KOPT-K1 (cell line): Measurements from ENCODE around the gene CDH23.

Experiments used
- H3K27ac ChIP-seq: fragments of 200-600 bp; sonication (generic); 2 replicates; pipeline ENCODE4 v1.5.1; 2016; ENCODE audit warnings: antibody characterized with exemption, mild to moderate bottlenecking, low read depth, low read length; ENCODE audit not compliant: poor library complexity, severe bottlenecking
- H3K36me3 ChIP-seq: fragments of 200-600 bp; sonication (generic); 2 replicates; pipeline ENCODE4 v1.5.1; 2017; ENCODE audit warnings: antibody characterized with exemption, mild to moderate bottlenecking, low read length, moderate library complexity; ENCODE audit not compliant: insufficient read depth
- H3K9me3 ChIP-seq: fragments of 200-600 bp; sonication (generic); 2 replicates; pipeline ENCODE4 v1.5.1; 2017; ENCODE audit warnings: antibody characterized with exemption, low read length, mild to moderate bottlenecking; ENCODE audit not compliant: insufficient read depth, poor library complexity, severe bottlenecking

CDH23 gene

DNA sequence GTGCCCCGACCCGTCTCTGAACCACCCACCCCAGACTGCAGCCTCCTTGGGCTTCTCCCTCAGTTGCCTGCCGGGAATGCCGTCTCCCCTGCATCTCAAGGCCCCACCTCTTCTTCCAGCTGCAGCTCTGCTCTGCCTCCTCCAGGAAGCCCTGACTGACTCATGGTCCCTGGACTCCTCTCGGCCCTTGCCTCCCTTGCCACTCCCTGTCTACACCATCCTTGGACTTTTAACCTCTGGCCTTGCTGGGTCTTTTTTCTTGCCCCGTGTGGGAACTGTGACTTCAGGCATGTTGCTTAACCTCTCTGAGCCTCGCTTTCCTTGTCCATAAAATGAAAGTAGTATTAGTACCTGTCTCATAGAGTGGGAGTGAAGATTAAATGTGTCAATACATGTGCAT lies 266.6 kb downstream of the CDH23 start:
- Histone ChIP-seq H3K9me3 (no peaks in the 10 kb centered on the region), H3K27ac (no peak overlapping the region)

DNA sequence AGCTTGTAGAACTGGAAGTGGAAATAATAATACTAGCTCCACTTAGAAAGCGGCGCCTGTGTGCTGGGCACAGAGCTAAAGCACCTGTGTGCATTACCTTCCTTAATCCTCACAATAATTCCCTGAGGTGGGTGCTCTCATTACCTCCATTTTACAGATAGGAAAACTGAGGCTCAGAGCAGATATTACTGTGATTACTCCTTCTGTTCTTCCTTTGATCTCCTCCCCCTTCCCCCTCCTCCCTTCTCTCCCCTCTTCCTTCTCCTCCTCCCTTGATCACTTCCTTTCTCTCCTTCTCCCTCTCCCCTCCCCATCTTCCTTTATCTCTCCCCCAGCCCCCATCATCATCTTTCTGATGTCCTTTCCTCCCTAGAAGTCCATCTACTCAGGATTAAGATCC lies 267.9 kb downstream of the CDH23 start:
- Histone ChIP-seq H3K9me3 (no peaks in the 10 kb centered on the region), H3K27ac (no peak overlapping the region)

More for the DNA sequence above, 266.6 kb downstream of the CDH23 start:
- no peaks in the 10 kb centered on the region for H3K36me3 ChIP-seq

DNA sequence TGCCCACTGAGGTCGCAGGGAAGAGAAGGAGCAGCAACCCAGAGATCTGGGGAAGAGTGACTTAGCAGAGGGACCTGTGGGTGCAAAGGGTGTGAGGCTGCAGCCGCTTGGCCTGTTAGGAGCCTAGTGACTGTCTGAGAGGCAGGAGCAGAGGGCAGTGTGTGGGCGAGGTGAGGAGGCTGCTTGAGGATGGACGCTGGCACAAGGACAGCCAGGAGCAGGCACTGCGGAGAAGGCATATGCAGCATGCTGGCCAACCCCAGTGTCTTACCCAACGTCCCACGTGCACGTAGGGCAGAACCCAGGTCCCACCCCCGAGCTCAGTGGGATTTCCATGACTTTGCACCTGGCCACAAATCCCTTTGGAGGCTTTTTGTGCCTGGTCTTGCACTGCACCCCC lies 268.7 kb downstream of the CDH23 start:
- H3K9me3 ChIP-seq: no peaks in the 10 kb centered on the region
- H3K36me3 ChIP-seq: no peaks in the 10 kb centered on the region
- H3K27ac ChIP-seq: no peak overlapping the region

More for the DNA sequence above, 267.9 kb downstream of the CDH23 start:
- no peaks in the 10 kb centered on the region for H3K36me3 ChIP-seq

DNA sequence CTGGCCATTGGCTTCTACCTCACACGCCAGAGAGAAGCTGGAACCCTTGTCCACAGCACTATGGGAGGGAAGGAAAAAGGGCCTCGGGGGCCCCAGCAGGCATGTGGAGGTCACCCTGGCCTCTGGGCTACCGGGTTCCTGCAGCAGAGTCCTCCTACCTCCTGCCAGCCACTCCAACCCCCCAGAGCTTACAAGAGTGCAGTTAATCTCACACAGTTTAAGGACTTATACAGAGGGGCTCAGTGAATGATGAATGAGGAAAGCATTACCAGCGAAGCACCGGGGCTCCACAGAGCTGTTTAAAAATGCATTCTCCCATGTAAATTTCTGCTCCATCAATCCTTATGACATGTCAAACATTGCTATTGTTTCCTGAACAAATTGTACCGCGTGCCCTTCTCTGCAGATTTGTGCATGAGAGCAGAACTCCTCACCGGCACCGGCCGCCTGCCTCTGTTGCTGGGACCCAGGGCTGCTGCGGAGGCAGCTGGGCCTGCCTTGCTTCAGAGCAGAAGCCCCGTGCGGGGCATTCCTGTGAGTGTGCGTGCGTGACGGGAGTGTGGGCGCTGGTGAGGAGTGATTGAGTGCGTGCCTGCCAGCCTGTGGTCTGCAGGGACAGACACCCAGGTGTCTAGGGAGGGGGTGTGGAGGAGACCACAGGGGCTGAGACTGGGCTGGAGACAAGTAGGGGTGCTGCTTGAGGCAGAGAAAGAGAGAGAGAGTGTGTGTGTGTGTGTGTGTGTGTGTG lies 270.1 kb downstream of the CDH23 start:
- Histone ChIP-seq H3K27ac (peak overlapping the region; percentile 23), H3K9me3 (no peaks in the 10 kb centered on the region), H3K36me3 (no peaks in the 10 kb centered on the region)

DNA sequence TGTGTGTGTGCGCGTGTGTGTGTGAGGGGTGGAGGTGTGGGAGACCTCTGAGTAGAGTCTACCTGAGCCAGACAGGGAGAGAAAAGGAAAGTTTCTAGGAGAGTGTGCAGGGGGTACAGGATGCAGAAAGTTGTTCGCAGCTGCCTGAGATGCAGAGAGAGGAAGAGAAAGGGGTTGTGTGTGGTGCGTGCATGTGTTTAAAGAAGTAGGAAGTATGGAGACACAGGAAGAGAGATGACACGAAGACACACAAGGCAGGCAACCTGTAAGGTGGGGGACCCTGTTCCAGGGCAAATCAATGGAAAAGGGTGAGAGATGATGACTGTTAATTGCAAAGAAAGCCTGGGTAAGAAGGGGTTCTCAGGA lies 270.6 kb downstream of the CDH23 start:
- Histone ChIP-seq H3K9me3 (no peaks in the 10 kb centered on the region), H3K36me3 (no peaks in the 10 kb centered on the region), H3K27ac (peak overlapping the region; percentile 23)

DNA sequence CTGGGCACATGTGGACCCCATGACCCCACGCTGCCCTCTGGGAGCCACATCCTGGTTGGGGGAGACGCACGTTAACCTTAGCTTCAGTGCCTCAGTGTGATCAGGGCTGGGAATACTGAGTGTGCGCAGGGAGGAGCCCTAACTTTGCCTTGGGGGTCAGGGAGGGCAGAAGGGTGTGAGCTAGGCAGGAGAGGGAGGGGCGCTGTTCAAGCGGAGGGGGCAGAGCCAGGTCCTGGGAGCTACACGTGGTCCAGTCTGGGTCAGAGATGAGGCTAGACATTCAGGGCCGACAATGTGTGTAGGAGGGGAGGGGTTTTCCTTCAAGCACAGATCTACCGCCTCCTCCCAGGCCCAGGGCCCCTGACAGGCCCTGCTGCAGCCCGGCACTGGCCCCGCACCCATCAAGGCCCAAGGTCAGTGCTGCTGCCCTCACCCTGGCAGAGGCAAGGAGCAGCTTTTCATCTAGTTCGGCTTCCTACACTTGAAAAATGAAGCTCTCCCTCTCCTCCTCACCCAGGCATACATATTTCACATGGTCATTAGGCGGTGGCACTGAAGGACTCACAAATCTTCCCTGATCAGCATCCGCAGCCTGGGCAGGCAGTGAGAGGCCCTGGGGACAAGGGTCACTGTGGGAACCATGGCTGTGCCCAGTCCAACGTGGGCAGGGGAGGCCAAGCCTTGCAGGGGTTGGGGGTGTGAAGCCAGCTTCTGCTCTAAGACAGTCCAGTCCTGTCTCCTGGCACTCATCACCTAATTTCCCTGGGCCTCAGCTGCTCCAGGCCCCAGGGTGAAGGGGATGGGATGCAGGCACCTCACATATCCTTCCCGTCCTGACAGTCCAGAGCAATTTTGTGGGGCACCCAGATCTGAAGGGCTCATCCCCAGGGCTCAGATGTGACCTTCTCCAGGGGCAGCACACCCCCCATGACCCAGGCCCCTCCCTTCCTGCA lies 275.6 kb downstream of the CDH23 start:
- Histone ChIP-seq H3K36me3 (no peaks in the 10 kb centered on the region), H3K9me3 (no peaks in the 10 kb centered on the region), H3K27ac (no peak overlapping the region)

DNA sequence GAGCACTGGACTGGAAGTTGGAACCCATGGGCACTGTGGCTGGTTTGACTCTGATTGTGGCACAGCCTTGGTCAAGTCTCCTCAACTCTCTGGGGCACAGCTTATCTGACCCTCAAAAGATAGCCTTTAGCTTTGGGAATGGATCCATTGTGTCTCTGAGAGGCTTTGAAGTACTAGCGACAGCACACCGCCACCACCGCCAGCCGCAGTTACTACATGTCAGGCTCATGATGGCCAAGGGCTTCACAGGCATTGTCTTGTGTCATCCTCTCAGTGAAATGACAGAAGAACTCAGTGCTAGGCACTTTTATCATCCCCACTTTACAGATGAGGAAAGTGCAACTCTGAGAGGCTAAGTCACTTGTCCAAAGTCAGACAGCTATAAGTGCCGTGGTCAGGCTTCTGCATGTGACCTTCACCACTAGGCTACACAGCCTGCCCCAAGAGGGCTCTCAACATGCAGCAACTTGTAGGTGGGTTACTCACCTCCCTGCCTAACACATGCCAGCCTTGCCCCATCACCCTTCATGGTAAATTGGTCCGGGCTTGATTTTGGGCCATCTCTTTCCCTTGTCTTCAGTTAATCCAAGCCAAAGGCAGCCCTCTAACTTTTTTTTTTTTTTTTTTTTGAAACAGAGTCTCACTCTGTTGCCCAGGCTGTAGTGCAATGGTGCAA lies 278.7 kb downstream of the CDH23 start:
- no peaks in the 10 kb centered on the region for H3K36me3 ChIP-seq
- no peak overlapping the region for H3K27ac ChIP-seq
- H3K9me3 ChIP-seq: no peaks in the 10 kb centered on the region

DNA sequence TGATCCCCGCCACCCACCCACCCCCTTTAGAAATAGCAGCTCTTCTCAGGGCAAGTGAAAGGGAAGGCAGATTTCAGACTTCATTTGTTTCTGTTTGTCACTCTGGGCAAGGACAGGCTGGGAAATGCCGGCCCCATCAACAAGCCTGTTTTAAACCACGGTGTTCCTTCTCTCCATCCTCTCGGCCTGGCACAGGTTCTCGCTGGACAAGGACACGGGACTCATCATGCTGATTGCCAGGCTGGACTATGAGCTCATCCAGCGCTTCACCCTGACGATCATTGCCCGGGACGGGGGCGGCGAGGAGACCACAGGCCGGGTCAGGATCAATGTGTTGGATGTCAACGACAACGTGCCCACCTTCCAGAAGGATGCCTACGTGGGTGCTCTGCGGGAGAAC lies 280.5 kb downstream of the CDH23 start:
- Histone ChIP-seq H3K36me3 (no peaks in the 10 kb centered on the region), H3K27ac (no peak overlapping the region), H3K9me3 (no peaks in the 10 kb centered on the region)

DNA sequence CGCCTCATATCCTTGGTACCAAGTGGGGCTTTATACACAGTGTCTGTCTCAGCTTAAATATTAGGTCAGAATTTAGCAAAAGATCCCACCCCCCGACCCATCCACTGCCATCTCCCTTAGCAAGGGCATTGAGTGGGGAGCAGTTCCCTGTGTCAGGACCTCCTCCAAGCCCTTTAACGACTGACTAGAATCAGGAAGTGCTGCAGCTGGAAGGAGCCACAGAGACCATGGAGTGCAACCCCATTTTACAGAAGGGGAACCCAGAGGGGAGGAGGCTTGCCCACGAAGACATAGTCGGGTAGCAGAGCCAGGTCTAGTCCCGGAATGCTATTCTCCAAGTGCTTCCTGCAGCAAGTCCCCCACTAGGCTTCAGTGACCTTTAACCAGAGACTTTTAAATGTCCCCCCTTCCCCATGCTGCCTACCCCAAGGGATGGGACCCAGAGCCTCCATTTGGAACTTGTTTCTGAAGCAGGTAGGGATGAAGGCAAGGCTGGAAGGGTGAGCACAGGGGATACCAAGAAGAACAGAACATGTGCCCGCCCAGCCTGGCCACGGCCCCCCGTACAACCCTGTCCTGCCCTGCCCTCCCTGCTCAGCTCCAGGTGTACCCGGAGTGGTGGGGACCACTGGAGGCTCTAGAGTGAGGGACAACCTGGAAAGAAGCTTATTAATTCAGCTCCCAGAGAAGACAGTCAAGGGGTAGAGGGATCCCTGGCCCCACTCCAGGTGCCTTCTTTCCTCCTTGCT lies 281.5 kb downstream of the CDH23 start:
- H3K27ac ChIP-seq: no peak overlapping the region
- no peaks in the 10 kb centered on the region for H3K9me3 ChIP-seq
- no peaks in the 10 kb centered on the region for H3K36me3 ChIP-seq

DNA sequence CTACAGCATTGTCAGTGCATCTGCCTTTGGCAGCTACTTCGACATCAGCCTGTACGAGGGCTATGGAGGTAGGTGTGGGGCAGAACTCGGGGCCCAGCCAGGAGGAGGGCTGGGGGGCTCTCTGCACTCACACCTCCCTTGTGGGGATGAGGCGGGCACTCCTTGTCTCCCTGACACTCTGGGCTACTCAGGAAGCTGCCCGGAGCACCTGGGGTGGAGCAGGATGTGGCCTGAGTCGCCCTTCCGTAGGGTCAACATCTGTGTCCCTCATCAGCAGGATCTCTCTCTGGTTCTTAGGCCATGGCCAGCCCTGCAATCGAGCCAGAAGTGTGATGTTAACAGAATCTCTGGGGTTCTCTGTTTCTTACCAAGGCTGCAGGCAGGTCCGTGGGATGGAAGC lies 282.7 kb downstream of the CDH23 start:
- Histone ChIP-seq H3K36me3 (no peaks in the 10 kb centered on the region), H3K9me3 (no peaks in the 10 kb centered on the region), H3K27ac (no peak overlapping the region)

DNA sequence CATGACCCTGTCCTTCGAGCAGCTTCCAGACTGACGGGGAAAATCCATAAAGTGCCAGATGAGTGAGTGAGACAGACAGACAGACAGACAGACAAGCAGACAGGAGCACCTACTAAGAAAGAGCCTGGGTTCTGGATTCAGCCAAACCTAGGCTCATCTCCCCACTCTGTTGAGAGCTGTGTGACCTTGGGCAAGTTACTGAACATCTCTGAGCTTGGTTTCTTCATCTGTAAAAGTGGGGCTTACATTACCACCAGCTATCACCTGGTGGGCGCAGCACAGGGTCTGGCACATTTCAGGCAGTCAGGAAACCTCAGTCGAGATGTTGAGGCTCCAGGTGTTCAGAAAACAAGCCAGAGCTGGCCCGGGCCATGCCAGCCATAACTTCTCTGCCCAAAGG lies 285.3 kb downstream of the CDH23 start:
- Histone ChIP-seq H3K36me3 (no peaks in the 10 kb centered on the region), H3K9me3 (no peaks in the 10 kb centered on the region), H3K27ac (no peak overlapping the region)

DNA sequence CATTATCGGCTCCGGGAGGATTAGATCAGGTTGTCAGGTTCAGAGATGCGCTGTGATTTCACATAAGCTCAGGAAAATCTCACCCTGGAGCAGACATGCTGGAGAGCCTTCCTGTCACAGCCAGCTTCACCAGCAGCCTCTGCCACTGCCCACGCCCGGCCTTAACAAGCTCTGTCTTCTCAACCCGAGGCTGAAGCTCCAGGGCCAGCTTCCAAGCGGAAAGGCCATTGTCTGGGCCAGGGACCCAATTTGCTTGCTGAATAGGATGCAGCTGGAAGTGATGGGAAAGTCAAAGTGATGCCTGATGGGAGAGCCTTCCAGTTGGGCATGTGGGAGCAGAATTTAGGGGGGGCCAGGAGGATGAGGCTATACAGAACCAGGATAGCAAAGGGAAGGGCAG lies 286.6 kb downstream of the CDH23 start:
- H3K9me3 ChIP-seq: peaks cover 4% of the 10 kb centered on the region
- H3K27ac ChIP-seq: no peak overlapping the region

DNA sequence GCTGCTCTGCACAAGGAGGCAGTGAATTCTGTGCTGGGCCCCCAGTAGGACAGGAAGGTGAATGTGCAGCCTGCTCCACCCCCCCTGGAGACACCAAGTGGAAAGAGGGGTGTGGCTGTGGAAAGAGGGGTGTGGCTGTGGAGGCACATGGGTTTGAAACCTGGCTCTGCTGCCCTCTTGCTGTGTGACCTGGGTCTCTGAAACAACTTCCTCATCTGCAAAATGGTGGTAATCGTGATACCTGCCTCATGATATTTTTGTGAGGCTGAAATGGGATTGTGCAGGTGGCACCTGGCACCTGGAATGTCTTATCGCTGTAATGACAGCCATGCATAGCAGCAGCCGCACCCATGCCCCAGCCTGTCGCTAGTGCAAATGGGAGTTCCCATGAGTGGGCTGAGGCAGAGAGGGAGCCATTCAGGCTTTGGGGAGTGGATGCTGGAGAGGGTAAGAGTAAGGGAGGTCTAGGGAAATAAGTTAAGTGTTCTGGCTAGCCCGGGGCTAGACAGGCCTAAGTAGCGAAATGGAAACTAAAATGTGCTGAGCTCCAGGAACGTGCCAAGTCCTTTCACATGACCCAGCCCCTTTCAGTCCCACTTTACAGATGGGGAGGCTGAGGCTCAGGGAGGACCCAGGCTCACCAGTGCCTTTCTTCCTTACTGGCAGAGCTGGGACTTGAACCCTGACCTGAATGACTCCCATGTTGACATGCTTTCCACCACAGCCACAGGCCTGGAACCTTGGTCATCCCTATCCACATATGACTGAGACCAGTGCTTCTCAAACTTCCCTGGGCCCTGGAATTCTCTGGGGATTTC lies 287.8 kb downstream of the CDH23 start:
- no peaks in the 10 kb centered on the region for H3K36me3 ChIP-seq
- no peak overlapping the region for H3K27ac ChIP-seq
- peaks cover 12% of the 10 kb centered on the region for H3K9me3 ChIP-seq

More for the DNA sequence above, 286.6 kb downstream of the CDH23 start:
- H3K36me3 ChIP-seq: no peaks in the 10 kb centered on the region
